RWPE2 (cell line): ENCODE measurements around the gene CHRND.

Source experiments
- ATAC-seq: fragments of 200-7000 bp; cut with Tn5 transposase; 3 replicates; pipeline ENCODE4 v1.9.1; 2021; ENCODE audit warnings: low read depth
- DNase-seq: peaks from one replicate; pipeline ENCODE4 v3.0.0-alpha.2; 2020; ENCODE audit warnings: low spot score
- H3K27ac ChIP-seq: fragments of 450-650 bp; 2 replicates; pipeline ENCODE4 v1.5.1; 2017; ENCODE audit warnings: mild to moderate bottlenecking; ENCODE audit not compliant: poor library complexity, severe bottlenecking
- H3K27me3 ChIP-seq: fragments of 250-450 bp; sonication (Bioruptor Pico); 2 replicates; pipeline ENCODE4 v1.5.1; 2021; ENCODE audit warnings: mild to moderate bottlenecking, moderate library complexity; ENCODE audit not compliant: insufficient read depth, poor library complexity, severe bottlenecking
- H3K36me3 ChIP-seq: fragments of 250-450 bp; sonication (Bioruptor Pico); 2 replicates; pipeline ENCODE4 v1.5.1; 2020; ENCODE audit warnings: low read depth, mild to moderate bottlenecking, moderate library complexity
- H3K4me1 ChIP-seq: fragments of 250-450 bp; sonication (Bioruptor Pico); 2 replicates; pipeline ENCODE4 v1.5.1; 2021; ENCODE audit warnings: mild to moderate bottlenecking, moderate library complexity; ENCODE audit not compliant: insufficient read depth, poor library complexity, severe bottlenecking
- H3K4me3 ChIP-seq: fragments of 250-450 bp; sonication (Bioruptor Pico); 2 replicates; pipeline ENCODE4 v1.5.1; 2021; ENCODE audit warnings: mild to moderate bottlenecking, moderate library complexity; ENCODE audit not compliant: severe bottlenecking
- H3K9me3 ChIP-seq: fragments of 250-450 bp; sonication (Bioruptor Pico); 2 replicates; pipeline ENCODE4 v1.5.1; 2021; ENCODE audit warnings: mild to moderate bottlenecking, moderate library complexity; ENCODE audit not compliant: severe bottlenecking
- CTCF ChIP-seq: fragments of 450-650 bp; IDR thresholded peaks from one replicate; pipeline ENCODE4 v1.5.1; 2017; ENCODE audit warnings: mild to moderate bottlenecking, moderate library complexity; ENCODE audit not compliant: poor library complexity, severe bottlenecking

The CHRND gene

GRCh38 chr2:232483311-232483922 lies 42.5 kb upstream of the CHRND start:
- Histone ChIP-seq H3K27me3 (peaks cover 42% of the 10 kb centered on the region), H3K4me1 (no peaks in the 10 kb centered on the region), H3K36me3 (no peaks in the 10 kb centered on the region), H3K9me3 (no peaks in the 10 kb centered on the region), H3K27ac (no peak overlapping the region), H3K4me3 (no peak overlapping the region)
- TF ChIP-seq CTCF = no peak
- DNase-seq = peak; percentile 39
- no peak for ATAC-seq

- Histone ChIP-seq H3K27me3 (peaks cover 49% of the 10 kb centered on the region), H3K4me3 (no peak overlapping the region), H3K27ac (no peak overlapping the region), H3K9me3 (no peaks in the 10 kb centered on the region), H3K4me1 (no peaks in the 10 kb centered on the region), H3K36me3 (no peaks in the 10 kb centered on the region)
- TF ChIP-seq CTCF = no peak
- no peak for ATAC-seq
- DNase-seq = peak; percentile 51
These were observed 41.9 kb upstream of the CHRND start for GRCh38 chr2:232483923-232484627.

GRCh38 chr2:232484628-232485347 lies 41.2 kb upstream of the CHRND start:
- DNase-seq (peak; percentile 24), ATAC-seq (no peak)
- Histone ChIP-seq H3K4me3 (no peak overlapping the region), H3K9me3 (no peaks in the 10 kb centered on the region), H3K27me3 (peaks cover 51% of the 10 kb centered on the region), H3K4me1 (no peaks in the 10 kb centered on the region), H3K36me3 (no peaks in the 10 kb centered on the region), H3K27ac (no peak overlapping the region)
- no peak for TF ChIP-seq CTCF

- H3K9me3 ChIP-seq = no peaks in the 10 kb centered on the region
- TF ChIP-seq CTCF = no peak
- no peak overlapping the region for H3K4me3 ChIP-seq
- H3K27ac ChIP-seq = no peak overlapping the region
- ATAC-seq (0 out of 3 replicates have a peak, but pooled peaks have one; percentile 5), DNase-seq (peak; percentile 25)
- peaks cover 51% of the 10 kb centered on the region for H3K27me3 ChIP-seq
- no peaks in the 10 kb centered on the region for H3K36me3 ChIP-seq
- H3K4me1 ChIP-seq = no peaks in the 10 kb centered on the region
These were observed 40.6 kb upstream of the CHRND start for GRCh38 chr2:232485348-232485756.
